Mesenchymal stem cell (in vitro differentiated cells and primary cell): ENCODE measurements around the gene TP53BP2.

Source experiments
- DNase-seq: peaks from one replicate; pipeline ENCODE4 v3.0.0-alpha.2; 2013
- H2AFZ ChIP-seq: one replicate; pipeline ENCODE4 v1.6.1; 2013; ENCODE audit warnings: low read depth, mild to moderate bottlenecking, control low read depth, inconsistent platforms, low read length, moderate library complexity
- H2AK5ac ChIP-seq: 2 replicates; pipeline ENCODE4 v1.6.1; 2013; ENCODE audit warnings: low read length, moderate library complexity, mild to moderate bottlenecking, inconsistent platforms; ENCODE audit not compliant: severe bottlenecking
- H2BK120ac ChIP-seq: one replicate; pipeline ENCODE4 v1.6.1; 2013; ENCODE audit warnings: low read depth, mild to moderate bottlenecking, inconsistent platforms, low read length, moderate library complexity
- H2BK12ac ChIP-seq, 2 experiments: one replicate each; pipeline ENCODE4 v1.6.1; 2013; ENCODE audit warnings: inconsistent platforms in 2 of 2, low read length in 2 of 2, mild to moderate bottlenecking in 2 of 2, moderate library complexity in 2 of 2, control low read depth in 1 of 2
- H2BK15ac ChIP-seq: one replicate; pipeline ENCODE4 v1.6.1; 2013; ENCODE audit warnings: mild to moderate bottlenecking, low read depth, inconsistent platforms; ENCODE audit not compliant: poor library complexity, severe bottlenecking
- H2BK5ac ChIP-seq: 2 replicates; pipeline ENCODE4 v1.6.1; 2013; ENCODE audit warnings: low read depth, mild to moderate bottlenecking, low read length, control low read depth, inconsistent platforms; ENCODE audit not compliant: poor library complexity, severe bottlenecking
- H3K14ac ChIP-seq, 2 experiments: one replicate each; pipeline ENCODE4 v1.6.1; 2013; ENCODE audit warnings: inconsistent platforms in 2 of 2, low read length in 2 of 2, control low read depth in 1 of 2, mild to moderate bottlenecking in 1 of 2, moderate library complexity in 1 of 2
- H3K18ac ChIP-seq, 2 experiments: one replicate each; pipeline ENCODE4 v1.6.1; 2013; ENCODE audit warnings: inconsistent platforms in 2 of 2, low read length in 2 of 2, control low read depth in 1 of 2, low read depth in 1 of 2, mild to moderate bottlenecking in 1 of 2
- H3K23ac ChIP-seq, 2 experiments: one replicate each; pipeline ENCODE4 v1.6.1; 2013; ENCODE audit warnings: inconsistent platforms in 2 of 2, low read length in 2 of 2, mild to moderate bottlenecking in 2 of 2, moderate library complexity in 2 of 2, control low read depth in 1 of 2
- H3K27ac ChIP-seq: 2 replicates; pipeline ENCODE4 v1.5.1; 2013; ENCODE audit warnings: mild to moderate bottlenecking, moderate library complexity, low read length, control low read depth, inconsistent platforms; ENCODE audit not compliant: poor library complexity, severe bottlenecking
- H3K27me3 ChIP-seq, 2 experiments: 2 replicates each; pipeline versions ENCODE4 v1.6.1 to v1.7.0; 2013; ENCODE audit warnings: low read length in 2 of 2, mild to moderate bottlenecking in 2 of 2, moderate library complexity in 2 of 2, control low read depth in 1 of 2, inconsistent platforms in 1 of 2; ENCODE audit not compliant: control insufficient read depth in 1 of 2, insufficient read depth in 1 of 2
- H3K36me3 ChIP-seq, 2 experiments: 2 replicates each; pipeline versions ENCODE4 v1.6.1 to v1.7.0; 2013; ENCODE audit warnings: low read length in 2 of 2, control low read depth in 1 of 2, inconsistent platforms in 1 of 2, low read depth in 1 of 2, mild to moderate bottlenecking in 1 of 2; ENCODE audit not compliant: insufficient read depth in 2 of 2, control insufficient read depth in 1 of 2
- H3K4ac ChIP-seq, 2 experiments: one replicate each; pipeline ENCODE4 v1.6.1; 2013; ENCODE audit warnings: inconsistent platforms in 2 of 2, low read length in 2 of 2, mild to moderate bottlenecking in 2 of 2, moderate library complexity in 2 of 2, control low read depth in 1 of 2, low read depth in 1 of 2
- H3K4me1 ChIP-seq: 2 replicates; pipeline ENCODE4 v1.6.1; 2013; ENCODE audit warnings: low read depth, low read length, control low read depth; ENCODE audit not compliant: control insufficient read depth, insufficient read depth
- H3K4me2 ChIP-seq: 2 replicates; pipeline ENCODE4 v1.6.1; 2013; ENCODE audit warnings: low read length, mild to moderate bottlenecking, inconsistent platforms; ENCODE audit not compliant: poor library complexity, severe bottlenecking
- H3K4me3 ChIP-seq, 2 experiments: 2 replicates each; pipeline versions ENCODE4 v1.5.1 to v1.7.0; 2013; ENCODE audit warnings: low read length in 2 of 2, mild to moderate bottlenecking in 2 of 2, control low read depth in 1 of 2, low read depth in 1 of 2; ENCODE audit not compliant: insufficient read depth in 1 of 2
- H3K79me1 ChIP-seq: replicated peaks from 2 replicates; pipeline ENCODE4 v1.6.1; 2013; ENCODE audit warnings: mild to moderate bottlenecking, control low read depth, low read length, inconsistent platforms; ENCODE audit not compliant: poor library complexity, severe bottlenecking
- H3K9ac ChIP-seq: 2 replicates; pipeline ENCODE4 v1.7.0; 2013; ENCODE audit warnings: mild to moderate bottlenecking, low read length, moderate library complexity
- H3K9me3 ChIP-seq: 2 replicates; pipeline ENCODE4 v1.7.0; 2013; ENCODE audit warnings: mild to moderate bottlenecking, low read length; ENCODE audit not compliant: control insufficient read depth
- H4K8ac ChIP-seq: one replicate; pipeline ENCODE4 v1.6.1; 2013; ENCODE audit warnings: inconsistent platforms, mild to moderate bottlenecking, low read length, moderate library complexity
- H4K91ac ChIP-seq: one replicate; pipeline ENCODE4 v1.6.1; 2013; ENCODE audit warnings: mild to moderate bottlenecking, low read length, inconsistent platforms
- WGBS: methylation state at CpG from one replicate; pipeline ENCODE4 v1.1.7; 2013; ENCODE audit warnings: mixed read lengths; 5-methylcytosine and 5-hydroxymethylcytosine counted together

The TP53BP2 gene

GRCh38 chr1:223837206-223837605, 8.5 kb downstream of the TP53BP2 start:
- H3K79me1 ChIP-seq, result no peaks in the 10 kb centered on the region
- no peak overlapping the region for H2BK5ac ChIP-seq
- WGBS, result 29% methylated on average over 1 of the region's 1 CpG

GRCh38 chr1:223836586-223836985, 9.2 kb downstream of the TP53BP2 start:
- Histone ChIP-seq H3K9me3 (no peaks in the 10 kb centered on the region), H4K8ac (no peak overlapping the region), H3K27me3 (no peaks in the 10 kb centered on the region), H3K14ac (no peak overlapping the region), H3K18ac (no peak overlapping the region), H3K23ac (no peak overlapping the region), H3K9ac (no peak overlapping the region), H3K4me3 (no peak overlapping the region), H2BK120ac (no peak overlapping the region), H2BK12ac (no peak overlapping the region), H3K79me1 (no peaks in the 10 kb centered on the region), H3K27ac (no peak overlapping the region), H2AK5ac (no peak overlapping the region), H3K4me2 (no peak overlapping the region), H4K91ac (no peak overlapping the region), H2BK5ac (no peak overlapping the region), H3K36me3 (no peaks in the 10 kb centered on the region), H2AFZ (no peak overlapping the region), H2BK15ac (no peak overlapping the region), H3K4me1 (peaks cover 15% of the 10 kb centered on the region), H3K4ac (no peak overlapping the region)
- peak; percentile 28 for DNase-seq
- 40% methylated on average over 1 of the region's 1 CpG for WGBS

More at GRCh38 chr1:223837206-223837605, 8.5 kb downstream of the TP53BP2 start:
- H3K14ac ChIP-seq, result no peak overlapping the region
- H2BK15ac ChIP-seq, result no peak overlapping the region
- H3K4me1 ChIP-seq, result peaks cover 15% of the 10 kb centered on the region
- no peak overlapping the region for H2BK120ac ChIP-seq
- H2AFZ ChIP-seq, result no peak overlapping the region
- H3K4me3 ChIP-seq, result no peak overlapping the region
- no peaks in the 10 kb centered on the region for H3K9me3 ChIP-seq
- no peaks in the 10 kb centered on the region for H3K27me3 ChIP-seq
- no peak overlapping the region for H2BK12ac ChIP-seq
- H3K27ac ChIP-seq, result no peak overlapping the region
- no peaks in the 10 kb centered on the region for H3K36me3 ChIP-seq
- H3K9ac ChIP-seq, result no peak overlapping the region
- no peak overlapping the region for H3K23ac ChIP-seq
- DNase-seq, result peak; percentile 70
- H3K4ac ChIP-seq, result no peak overlapping the region
- no peak overlapping the region for H4K91ac ChIP-seq
- H3K4me2 ChIP-seq, result no peak overlapping the region
- H3K18ac ChIP-seq, result no peak overlapping the region
- H2AK5ac ChIP-seq, result no peak overlapping the region
- no peak overlapping the region for H4K8ac ChIP-seq

GRCh38 chr1:223835754-223836153, 10.0 kb downstream of the TP53BP2 start:
- Histone ChIP-seq H4K8ac (no peak overlapping the region), H3K4me3 (no peak overlapping the region), H3K23ac (peak overlapping the region in 1 of 2 experiments; percentile 14), H2BK15ac (no peak overlapping the region), H2AFZ (no peak overlapping the region), H3K4ac (peak overlapping the region in 1 of 2 experiments; percentile 37), H3K4me2 (no peak overlapping the region), H3K36me3 (no peaks in the 10 kb centered on the region), H4K91ac (no peak overlapping the region), H3K18ac (no peak overlapping the region), H3K79me1 (no peaks in the 10 kb centered on the region), H2AK5ac (no peak overlapping the region), H2BK12ac (no peak overlapping the region), H2BK5ac (no peak overlapping the region), H3K9ac (peak overlapping the region; percentile 81), H3K4me1 (peaks cover 15% of the 10 kb centered on the region), H2BK120ac (no peak overlapping the region), H3K9me3 (no peaks in the 10 kb centered on the region), H3K27me3 (no peaks in the 10 kb centered on the region), H3K14ac (peak overlapping the region in 1 of 2 experiments; percentile 83), H3K27ac (no peak overlapping the region)
- DNase-seq, result peak; percentile 50
- WGBS, result 87% methylated on average over 2 of the region's 2 CpGs

GRCh38 chr1:223834660-223835263, 11.0 kb downstream of the TP53BP2 start:
- DNase-seq, result peak; percentile 86
- no peaks in the 10 kb centered on the region for H3K9me3 ChIP-seq
- no peak overlapping the region for H3K27ac ChIP-seq
- peak overlapping the region; percentile 70 for H2AK5ac ChIP-seq
- no peaks in the 10 kb centered on the region for H3K27me3 ChIP-seq
- H3K36me3 ChIP-seq, result no peaks in the 10 kb centered on the region
- H3K18ac ChIP-seq, result no peak overlapping the region
- 68% methylated on average over 1 of the region's 3 CpGs for WGBS
- H3K4me2 ChIP-seq, result no peak overlapping the region
- H3K4me3 ChIP-seq, result peak overlapping the region in 1 of 2 experiments; percentile 43
- no peak overlapping the region for H2BK5ac ChIP-seq
- H3K23ac ChIP-seq, result no peak overlapping the region
- H4K91ac ChIP-seq, result no peak overlapping the region
- H2BK15ac ChIP-seq, result no peak overlapping the region
- H2BK120ac ChIP-seq, result no peak overlapping the region
- H3K4ac ChIP-seq, result no peak overlapping the region
- no peak overlapping the region for H4K8ac ChIP-seq
- H2BK12ac ChIP-seq, result no peak overlapping the region
- H3K4me1 ChIP-seq, result peaks cover 15% of the 10 kb centered on the region
- no peak overlapping the region for H3K14ac ChIP-seq
- peak overlapping the region; percentile 81 for H3K9ac ChIP-seq
- no peaks in the 10 kb centered on the region for H3K79me1 ChIP-seq
- H2AFZ ChIP-seq, result no peak overlapping the region
